Liver (tissue), 9 donors: ENCODE results near the gene NXN. TPM values are rescaled to one million over a fixed set of nuclear protein-coding genes. Genes with fewer than 3 reads are reported as not detected.

Experiments
- DNase-seq: peaks from one replicate; pipeline ENCODE4 v3.0.0-alpha.2; 2017; ENCODE audit warnings: low spot score
- H3K27ac ChIP-seq, 2 donors: one replicate each; pipeline ENCODE4 v1.7.0; 2013; ENCODE audit warnings: inconsistent platforms in 2 of 2, low read length in 2 of 2, control low read depth in 1 of 2, low read depth in 1 of 2, mild to moderate bottlenecking in 1 of 2
- H3K27me3 ChIP-seq, 4 donors: one replicate each; pipeline versions ENCODE4 v1.6.1 to v1.7.0; 2013; ENCODE audit warnings: low read length in 3 of 4, inconsistent platforms in 1 of 4, mild to moderate bottlenecking in 1 of 4, moderate library complexity in 1 of 4; ENCODE audit not compliant: control insufficient read depth in 4 of 4, insufficient read depth in 4 of 4
- H3K36me3 ChIP-seq, 4 donors: one replicate each; pipeline versions ENCODE4 v1.6.1 to v1.7.0; 2013; ENCODE audit warnings: low read length in 3 of 4, mild to moderate bottlenecking in 3 of 4, low read depth in 1 of 4, moderate library complexity in 1 of 4; ENCODE audit not compliant: control insufficient read depth in 4 of 4, insufficient read depth in 3 of 4
- H3K4me1 ChIP-seq, 4 donors: one replicate each; pipeline versions ENCODE4 v1.6.1 to v1.7.0; 2013; ENCODE audit warnings: low read length in 3 of 4, mild to moderate bottlenecking in 3 of 4, moderate library complexity in 1 of 4; ENCODE audit not compliant: control insufficient read depth in 4 of 4, insufficient read depth in 4 of 4
- H3K4me3 ChIP-seq, 3 donors: one replicate each; pipeline versions ENCODE4 v1.6.1 to v1.7.0; 2013; ENCODE audit warnings: low read length in 3 of 3, control low read depth in 1 of 3, low read depth in 1 of 3, mild to moderate bottlenecking in 1 of 3
- H3K9ac ChIP-seq, 2 donors: one replicate each; pipeline ENCODE4 v1.7.0; 2013; ENCODE audit warnings: low read length in 2 of 2, mild to moderate bottlenecking in 2 of 2, moderate library complexity in 2 of 2, control low read depth in 1 of 2, low read depth in 1 of 2
- H3K9me3 ChIP-seq, 4 donors: one replicate each; pipeline versions ENCODE4 v1.6.1 to v1.7.0; 2013; ENCODE audit warnings: low read length in 3 of 4; ENCODE audit not compliant: control insufficient read depth in 4 of 4
- ATF3 ChIP-seq: IDR thresholded peaks from 2 replicates; pipeline ENCODE4 v1.6.1; 2016; ENCODE audit warnings: antibody characterized with exemption
- CTCF ChIP-seq: fragments of 150-350 bp; IDR thresholded peaks from 2 replicates; pipeline ENCODE4 v1.5.1; 2017; ENCODE audit warnings: improper control_type of control experiment, low read depth, low read length; ENCODE audit not compliant: missing input control
- EGR1 ChIP-seq, 2 donors: IDR thresholded peaks; 2 replicates each; pipeline ENCODE4 v1.6.1; 2016 to 2018; ENCODE audit warnings: antibody characterized with exemption in 2 of 2, low read depth in 2 of 2
- FOXA1 ChIP-seq: IDR thresholded peaks from 2 replicates; pipeline ENCODE4 v1.6.1; 2016; ENCODE audit warnings: antibody characterized with exemption
- FOXA2 ChIP-seq: IDR thresholded peaks from 2 replicates; pipeline ENCODE4 v1.6.1; 2016; ENCODE audit warnings: antibody characterized with exemption
- GABPA ChIP-seq, 2 donors: IDR thresholded peaks in 1 of 2; conservative IDR thresholded peaks in 1 of 2; 2 replicates each; pipeline ENCODE4 v1.6.1; 2016; ENCODE audit warnings: antibody characterized with exemption in 2 of 2, mild to moderate bottlenecking in 1 of 2, moderate library complexity in 1 of 2
- HNF4A ChIP-seq, 2 donors: conservative IDR thresholded peaks; 2 replicates each; pipeline ENCODE4 v1.6.1; 2016; ENCODE audit warnings: antibody characterized with exemption in 2 of 2, mild to moderate bottlenecking in 2 of 2
- HNF4G ChIP-seq: IDR thresholded peaks from 2 replicates; pipeline ENCODE4 v1.6.1; 2016; ENCODE audit warnings: antibody characterized with exemption
- JUND ChIP-seq, 2 donors: IDR thresholded peaks; 2 replicates each; pipeline ENCODE4 v1.6.1; 2016; ENCODE audit warnings: antibody characterized with exemption in 2 of 2
- MAX ChIP-seq: IDR thresholded peaks from 2 replicates; pipeline ENCODE4 v1.6.1; 2016; ENCODE audit warnings: antibody characterized with exemption
- NR2F2 ChIP-seq: IDR thresholded peaks from 2 replicates; pipeline ENCODE4 v1.6.1; 2016; ENCODE audit warnings: antibody characterized with exemption
- RAD21 ChIP-seq, 2 donors: IDR thresholded peaks; 2 replicates each; pipeline ENCODE4 v1.6.1; 2016; ENCODE audit warnings: antibody characterized with exemption in 2 of 2, mild to moderate bottlenecking in 2 of 2
- REST ChIP-seq: IDR thresholded peaks from 2 replicates; pipeline ENCODE4 v1.6.1; 2016; ENCODE audit warnings: antibody characterized with exemption, mild to moderate bottlenecking
- RXRA ChIP-seq, 2 donors: IDR thresholded peaks; 2 replicates each; pipeline ENCODE4 v1.6.1; 2017 to 2018; ENCODE audit warnings: antibody characterized with exemption in 2 of 2, mild to moderate bottlenecking in 1 of 2
- SP1 ChIP-seq: IDR thresholded peaks from 2 replicates; pipeline ENCODE4 v1.6.1; 2018; ENCODE audit warnings: antibody characterized with exemption, mild to moderate bottlenecking
- TAF1 ChIP-seq: conservative IDR thresholded peaks from 2 replicates; pipeline ENCODE4 v1.6.1; 2016; ENCODE audit warnings: antibody characterized with exemption, mild to moderate bottlenecking
- YY1 ChIP-seq: IDR thresholded peaks from 2 replicates; pipeline ENCODE4 v1.6.1; 2016; ENCODE audit warnings: antibody characterized with exemption, mild to moderate bottlenecking
- ZBTB33 ChIP-seq: IDR thresholded peaks from 2 replicates; pipeline ENCODE4 v1.6.1; 2016; ENCODE audit warnings: antibody characterized with exemption
- WGBS: extraction: QIAGEN DNeasy Blood & Tissue Kit; methylation state at CpG from one replicate; pipeline ENCODE4 v1.1.7; 2013; 5-methylcytosine and 5-hydroxymethylcytosine counted together
- polyA plus RNA-seq, 2 donors: library from polyadenylated mRNA; stranded (reverse) in 1 of 2; unstranded in 1 of 2; fragments of 200-250 nt in 1 of 2; fragments of >200 nt in 1 of 2; fragmentation: Nextera tagmentation in 1 of 2; extraction: Ambion mirVana in 1 of 2; gene quantifications; one replicate each; pipeline versions ENCODE4 v1.2.1 to v1.2.3, GENCODE V29; 2013 to 2015
- total RNA-seq, 2 donors: library from RNA; depleted of rRNA; stranded (reverse); fragments of >200 nt; gene quantifications; one replicate each; pipeline ENCODE4 v1.2.3, GENCODE V29; 2014
- donor health status: healthy.
- donor health status: healthy.
- donor health status: healthy.
- donor health status: healthy.
- donor health status: healthy.

The NXN gene
- total and polyA plus RNA-seq, 4 donors, result 2.3 to 4.5 (median 3.3) TPM

- Histone ChIP-seq H3K4me1 (no peaks in the 10 kb centered on the region), H3K27ac (no peak overlapping the region), H3K36me3 (no peaks in the 10 kb centered on the region), H3K4me3 (no peak overlapping the region), H3K9me3 (no peaks in the 10 kb centered on the region), H3K9ac (no peak overlapping the region), H3K27me3 (no peaks in the 10 kb centered on the region)
- TF ChIP-seq RAD21 (IDR thresholded peaks at IDR 0.05) (no peak), ZBTB33 (no peak), ATF3 (no peak), REST (no peak), GABPA (IDR thresholded peaks at IDR 0.05 in 1 of 2, conservative IDR thresholded peaks at IDR 0.05 in 1 of 2) (no peak), JUND (IDR thresholded peaks at IDR 0.05) (no peak), SP1 (no peak), FOXA2 (no peak), MAX (no peak), TAF1 (no peak), EGR1 (IDR thresholded peaks at IDR 0.05; ENCODE audit: low read depth in 2 of 2) (no peak), HNF4A (conservative IDR thresholded peaks at IDR 0.05) (no peak), RXRA (IDR thresholded peaks at IDR 0.05) (no peak), FOXA1 (no peak), YY1 (no peak), CTCF (no peak), NR2F2 (no peak), HNF4G (no peak)
- WGBS, result 88% methylated on average over 33 of the region's 33 CpGs
- DNase-seq, result no peak
Measured at GRCh38 chr17:806781-807522, 172.6 kb downstream of the NXN start.
